Cardiac atrium fibroblast (primary cell): ENCODE results near the gene TMEM109. TPM values are rescaled to one million over a fixed set of nuclear protein-coding genes. Genes with fewer than 3 reads are reported as not detected.

Source experiments
- total RNA-seq: library from RNA; depleted of rRNA; stranded (reverse); fragments of >200 nt; gene quantifications from 2 replicates; pipeline ENCODE4 v1.2.3, GENCODE V29; 2015

Gene TMEM109, protein sequence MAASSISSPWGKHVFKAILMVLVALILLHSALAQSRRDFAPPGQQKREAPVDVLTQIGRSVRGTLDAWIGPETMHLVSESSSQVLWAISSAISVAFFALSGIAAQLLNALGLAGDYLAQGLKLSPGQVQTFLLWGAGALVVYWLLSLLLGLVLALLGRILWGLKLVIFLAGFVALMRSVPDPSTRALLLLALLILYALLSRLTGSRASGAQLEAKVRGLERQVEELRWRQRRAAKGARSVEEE
- total RNA-seq, result 70.6 and 77.4 TPM in 2 replicates

DNA sequence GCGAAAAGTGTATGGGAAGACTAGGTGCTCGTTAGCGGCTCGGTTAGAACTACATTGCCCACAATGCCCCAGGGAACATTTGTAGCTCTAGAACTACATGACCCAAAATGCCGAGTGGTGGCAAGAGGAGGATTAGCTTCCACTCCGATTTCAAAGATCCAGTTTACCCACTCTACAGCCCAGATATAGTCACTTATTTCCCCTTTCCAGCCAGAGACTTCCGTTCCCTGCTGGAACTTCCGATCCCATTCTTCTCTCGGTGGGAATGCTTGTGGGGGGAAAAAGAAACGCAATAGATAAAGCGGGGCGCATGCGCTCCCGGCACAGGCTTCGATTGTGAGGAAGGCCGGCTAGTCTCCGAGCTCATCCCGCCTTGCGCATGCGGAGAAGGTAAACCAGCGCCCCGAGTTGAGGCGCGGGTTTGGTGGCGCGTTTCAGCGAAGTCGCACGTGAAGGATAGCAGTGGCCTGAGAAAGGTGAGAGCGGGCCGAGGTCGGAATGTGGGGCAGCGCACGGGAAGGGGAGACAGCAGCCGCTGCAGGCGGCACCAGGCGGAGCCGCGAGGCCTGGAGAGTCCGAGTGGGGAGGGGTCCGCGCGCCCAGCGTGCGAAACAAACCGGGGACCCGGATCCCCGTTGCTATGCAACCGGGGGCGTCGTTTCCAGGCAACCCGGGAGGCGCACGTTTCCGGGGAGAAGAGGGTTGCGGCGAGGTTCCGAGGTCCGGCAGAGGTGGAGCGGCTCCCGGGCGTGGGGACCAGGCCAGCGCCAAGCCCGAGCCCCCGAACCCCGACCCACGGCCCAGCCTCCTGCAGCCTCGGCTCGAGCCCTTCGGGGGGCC, at the start of gene TMEM109:
Gene TMEM109 (plus strand): TSS at position 366 of the 840 bp plus-strand sequence. CDS start 5,536 bp downstream, outside the sequence.

DNA sequence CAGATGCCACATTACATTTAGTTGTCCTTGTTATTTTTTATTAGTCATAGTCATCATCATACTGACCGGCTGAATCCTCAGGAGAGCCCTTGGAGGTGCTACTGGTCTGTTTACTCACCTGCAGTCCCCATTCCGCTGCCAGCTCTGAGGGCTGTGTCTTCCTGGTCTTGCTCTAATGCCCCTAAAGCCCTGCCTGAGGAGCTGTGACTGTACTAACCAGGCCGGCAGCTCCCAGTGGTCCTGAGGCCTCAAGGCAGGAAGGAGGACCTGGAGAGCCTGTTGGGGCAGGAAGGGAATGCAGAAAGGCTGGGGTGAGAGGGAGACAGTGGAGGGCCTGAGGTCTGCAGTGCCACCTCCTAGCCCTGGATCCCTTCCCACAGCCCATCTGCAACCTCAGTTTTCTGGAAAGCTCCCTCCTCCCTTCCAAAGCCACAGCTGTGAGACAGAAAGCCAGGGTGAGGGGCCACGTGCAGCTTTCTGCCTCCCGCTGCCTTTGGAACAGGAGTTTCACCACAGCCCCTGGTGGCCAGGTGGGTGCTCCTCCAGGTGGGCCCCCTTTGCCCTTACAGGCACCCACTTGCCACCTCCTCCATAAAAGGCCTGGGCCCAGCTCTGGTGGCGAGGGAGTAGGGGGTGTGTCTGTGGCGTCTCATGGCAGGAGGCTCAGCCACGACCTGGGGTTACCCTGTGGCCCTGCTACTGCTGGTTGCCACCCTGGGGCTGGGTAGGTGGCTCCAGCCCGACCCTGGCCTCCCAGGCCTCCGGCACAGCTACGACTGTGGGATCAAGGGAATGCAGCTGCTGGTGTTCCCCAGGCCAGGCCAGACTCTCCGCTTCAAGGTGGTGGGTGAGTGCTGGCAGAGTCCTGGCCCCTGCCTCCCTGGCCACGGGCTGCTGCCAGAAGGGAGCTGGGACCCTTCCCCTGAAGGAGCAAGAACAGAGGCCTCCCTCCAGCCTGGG, 46.8 kb upstream of the TMEM109 start, which contains the start of gene ZP1:
Gene ZP1 (plus strand): TSS at position 632 of the 960 bp plus-strand sequence. CDS start 20 bp downstream, at position 652.

DNA sequence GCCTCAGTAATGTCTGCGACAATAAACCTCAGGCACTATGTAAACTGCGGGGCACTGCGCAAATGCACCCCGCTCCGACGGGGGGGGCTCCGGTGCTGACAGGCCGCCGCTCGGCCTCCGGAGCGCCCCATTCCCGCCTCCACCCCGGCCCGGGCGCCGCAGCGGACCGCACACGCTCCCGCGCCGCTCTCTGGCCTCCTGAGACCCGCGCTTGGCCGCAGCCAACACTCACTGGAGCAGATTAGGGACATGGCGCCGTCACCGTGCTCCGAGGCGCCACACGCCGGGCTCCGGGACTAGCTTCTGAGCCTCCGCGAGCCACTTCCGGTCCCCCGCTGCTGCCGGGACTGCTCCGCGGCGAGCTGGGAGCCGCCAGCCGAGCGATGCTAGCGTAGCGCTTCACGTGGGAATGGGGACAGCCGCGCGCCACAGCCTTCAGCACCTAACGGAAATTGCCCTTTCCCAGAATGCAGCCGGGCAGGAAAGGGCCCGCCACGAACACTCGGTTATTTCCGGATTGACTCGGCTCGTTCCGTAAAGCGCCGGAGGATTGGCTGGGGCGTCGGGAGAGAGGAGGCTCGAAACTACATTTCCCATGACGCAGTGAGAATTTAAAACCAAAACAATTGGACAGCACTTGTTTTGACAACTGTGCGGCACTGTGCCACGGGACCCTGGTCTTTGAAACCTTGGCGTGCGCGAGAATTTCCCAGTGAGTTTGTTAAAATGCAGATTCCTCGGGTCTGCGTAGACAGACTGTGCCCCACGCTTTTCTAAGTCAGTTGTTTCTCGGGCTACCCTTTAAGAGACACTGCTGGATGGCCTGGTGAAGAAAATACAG, 7.6 kb upstream of the TMEM109 start, which contains the start of gene PRPF19:
Gene PRPF19 (minus strand): TSS at position 454 of the 841 bp plus-strand sequence. CDS start 203 bp downstream, at position 251.

DNA sequence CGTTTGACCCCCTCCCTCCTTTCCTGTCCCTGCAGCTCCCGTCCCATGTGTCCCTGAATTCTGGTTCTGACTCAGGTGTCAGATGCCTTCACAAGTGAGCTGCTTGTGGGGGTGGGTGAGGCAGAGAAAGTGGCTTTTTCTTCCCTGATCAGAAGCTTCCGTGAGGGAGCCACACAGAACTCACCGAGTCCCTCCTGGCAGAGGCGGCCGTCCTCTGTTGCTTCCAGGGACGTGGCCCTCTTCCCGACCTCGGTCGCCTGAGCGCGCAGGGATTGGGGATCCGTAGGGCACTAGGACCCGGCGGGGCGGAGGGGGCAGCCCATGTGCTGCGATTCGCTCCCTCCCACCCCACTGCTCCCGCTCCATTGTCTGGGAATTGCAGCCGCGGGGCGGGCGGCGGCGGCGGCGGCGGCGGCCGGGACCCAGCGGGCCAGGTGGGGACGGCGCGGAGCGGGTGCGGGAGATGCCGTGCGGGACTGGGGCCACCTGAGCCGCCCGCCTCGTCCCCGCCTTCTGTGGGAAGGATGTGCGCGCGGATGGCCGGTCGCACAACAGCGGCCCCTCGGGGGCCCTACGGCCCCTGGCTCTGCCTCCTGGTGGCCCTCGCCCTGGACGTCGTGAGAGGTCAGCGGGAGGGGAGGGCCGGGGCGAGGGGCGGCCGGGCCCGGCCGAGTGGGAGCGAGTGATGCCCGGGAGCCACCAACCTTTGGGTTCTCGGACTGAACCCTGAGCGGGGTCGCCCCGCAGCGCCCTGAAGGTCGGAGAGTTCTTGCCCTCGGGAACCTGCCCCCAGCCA, 10.3 kb downstream of the TMEM109 start, which contains the start of gene TMEM132A:
Gene TMEM132A (plus strand): TSS at position 351 of the 796 bp plus-strand sequence. CDS start 174 bp downstream, at position 525.

DNA sequence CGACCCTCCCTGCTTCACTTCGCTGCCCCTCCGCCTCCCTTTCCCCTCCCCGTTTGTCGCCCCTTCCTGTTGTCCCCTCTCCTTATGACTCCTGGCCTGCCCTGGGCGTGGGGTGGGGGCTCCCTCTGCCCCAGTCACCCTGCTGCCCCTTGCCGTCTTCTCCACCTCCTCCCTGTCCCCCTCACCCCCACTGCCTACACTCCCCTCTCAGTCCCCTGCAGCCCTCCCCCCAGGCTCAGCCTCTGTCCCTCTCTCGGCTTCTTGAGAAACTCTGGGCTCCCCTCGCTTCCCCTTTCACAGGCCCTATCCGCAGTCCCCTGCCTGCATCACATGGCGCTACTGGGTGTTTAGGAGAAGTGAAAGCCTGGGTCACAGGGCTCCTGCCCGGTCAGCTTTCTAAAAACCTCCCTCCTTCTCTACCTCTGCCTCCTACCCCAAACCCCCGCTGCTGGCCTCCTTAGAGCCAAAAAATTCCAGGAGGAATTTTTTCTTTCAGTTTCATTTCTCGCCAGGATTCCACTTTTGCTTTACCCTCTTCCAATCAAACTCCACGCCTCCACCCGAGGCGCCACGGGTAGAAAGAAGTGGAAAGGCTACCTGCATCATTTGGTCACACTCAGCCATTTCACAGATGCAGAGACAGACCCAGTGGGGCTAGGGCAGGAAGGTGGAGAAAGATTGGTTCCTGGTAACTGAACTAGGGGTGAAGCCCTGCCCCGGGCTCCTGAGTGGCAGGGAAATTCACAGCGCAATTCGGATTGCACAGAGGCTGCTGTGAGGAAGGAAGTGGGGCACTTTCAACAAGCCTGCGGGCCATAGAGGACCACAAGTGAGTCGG, 38.2 kb downstream of the TMEM109 start, which contains the start of gene SLC15A3:
Gene SLC15A3 (minus strand): TSS at position 273 of the 838 bp plus-strand sequence. CDS start 625 bp downstream, outside the sequence.

DNA sequence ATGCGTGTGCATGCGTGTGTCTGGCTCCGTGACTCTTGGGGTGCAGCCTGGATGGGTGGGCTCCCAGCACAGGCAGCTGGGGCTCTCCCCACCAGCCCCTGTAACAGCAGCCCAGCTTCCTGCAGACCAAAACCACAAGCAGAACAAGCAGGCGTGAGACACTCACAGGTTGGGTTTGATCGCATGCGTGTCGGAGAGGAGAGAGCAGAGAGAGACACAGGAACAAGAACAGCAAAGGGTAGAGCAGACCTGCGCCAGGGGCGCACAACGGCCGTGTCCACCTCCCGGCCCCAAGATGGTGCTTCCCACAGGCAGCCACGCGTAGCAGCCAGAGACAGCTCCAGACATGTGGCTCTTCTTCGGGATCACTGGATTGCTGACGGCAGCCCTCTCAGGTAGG, 57.6 kb downstream of the TMEM109 start, which contains the start of gene CD6:
Gene CD6 (plus strand): TSS at position 161 of the 400 bp plus-strand sequence. CDS start 186 bp downstream, at position 347.

Other genes with a start within 250 kb of the TMEM109 start
- gene MS4A8, start 214.5 kb upstream of the TMEM109 start, total RNA-seq, result not detected in 2 replicates
- gene MS4A18, start 189.4 kb upstream of the TMEM109 start, total RNA-seq, result not detected in 2 replicates
- not detected in 2 replicates for gene MS4A15, start 157.3 kb upstream of the TMEM109 start, total RNA-seq
- gene MS4A10, start 128.8 kb upstream of the TMEM109 start, total RNA-seq, result not detected in 2 replicates
- 20.6 and 26.2 TPM in 2 replicates for gene CCDC86, start 72.0 kb upstream of the TMEM109 start, total RNA-seq
- gene PTGDR2, start 58.2 kb upstream of the TMEM109 start, total RNA-seq, result not detected in 2 replicates
- 0.18 and 0.81 TPM in 2 replicates for gene ZP1, start 46.6 kb upstream of the TMEM109 start, total RNA-seq
- gene PRPF19, start 7.6 kb upstream of the TMEM109 start, total RNA-seq, result 48.6 and 52.4 TPM in 2 replicates
- 17.9 and 77.4 TPM in 2 replicates for gene TMEM132A, start 10.3 kb downstream of the TMEM109 start, total RNA-seq
- 7.6 and 16.0 TPM in 2 replicates for gene SLC15A3, start 38.0 kb downstream of the TMEM109 start, total RNA-seq
- not detected in 2 replicates for gene CD6, start 57.5 kb downstream of the TMEM109 start, total RNA-seq
- not detected in 2 replicates for gene CD5, start 188.3 kb downstream of the TMEM109 start, total RNA-seq
- gene VPS37C, start 247.3 kb downstream of the TMEM109 start, total RNA-seq, result 10.5 and 12.0 TPM in 2 replicates